ENCODE measurements around the gene MYO10. TPM values are rescaled to one million over a fixed set of nuclear protein-coding genes. Genes with fewer than 3 reads are reported as not detected.
"Not testable (repeated sequence)": the region's sequence is repeated elsewhere in the genome, so short reads cannot be mapped to it uniquely, and the experiment has no call there.

Gene MYO10
- total RNA-seq, 2 experiments from 2014 or later, result 0.04 TPM; not detected in 1

GRCh38 chr5:16661713-16662112 lies 274.4 kb downstream of the MYO10 start:
- ChIA-PET POLR2A (no interaction called here), CTCF (no interaction called here)

GRCh38 chr5:16660982-16661381 lies 275.1 kb downstream of the MYO10 start:
- CTCF ChIA-PET, result no interaction called here

GRCh38 chr5:16659536-16659935 lies 276.6 kb downstream of the MYO10 start:
- CTCF ChIA-PET, result no interaction called here
- POLR2A ChIA-PET, result no interaction called here

More at GRCh38 chr5:16660982-16661381, 275.1 kb downstream of the MYO10 start:
- POLR2A ChIA-PET, result no interaction called here

- ChIA-PET POLR2A (no interaction called here), CTCF (no interaction called here)
Observed at GRCh38 chr5:16656561-16657191, 279.4 kb downstream of the MYO10 start.

GRCh38 chr5:16654647-16655334 lies 281.3 kb downstream of the MYO10 start:
- POLR2A ChIA-PET, result no interaction called here
- CTCF ChIA-PET, result no interaction called here

- CTCF ChIA-PET, result not testable (repeated sequence)
Observed at GRCh38 chr5:16648739-16649138, 287.3 kb downstream of the MYO10 start.

GRCh38 chr5:16644301-16644889 lies 291.7 kb downstream of the MYO10 start:
- ChIA-PET POLR2A (no interaction called here), CTCF (no interaction called here)

More at GRCh38 chr5:16648739-16649138, 287.3 kb downstream of the MYO10 start:
- POLR2A ChIA-PET, result not testable (repeated sequence)

- CTCF ChIA-PET, result no interaction called here
- POLR2A ChIA-PET, result no interaction called here
Observed at GRCh38 chr5:16642867-16643266, 293.2 kb downstream of the MYO10 start.

GRCh38 chr5:16639206-16639605 lies 296.9 kb downstream of the MYO10 start:
- POLR2A ChIA-PET, result no interaction called here
- CTCF ChIA-PET, result no interaction called here

- POLR2A ChIA-PET, result interaction anchor here (3.7 kb wide), 1 partner anchor 11 kb away, joined by 30 read pairs; the partner anchor contains the start of gene RETREG1
- CTCF ChIA-PET, result no interaction called here
Observed at GRCh38 chr5:16628376-16628775, 307.7 kb downstream of the MYO10 start.

GRCh38 chr5:16626696-16627264 lies 309.3 kb downstream of the MYO10 start:
- CTCF ChIA-PET, result interaction anchor here (0.5 to 1.4 kb wide), 2 partner anchors 10 to 138 kb away, joined by 3 to 6 read pairs; partner anchors contain the start of gene RETREG1

GRCh38 chr5:16625096-16625495 lies 311.0 kb downstream of the MYO10 start:
- ChIA-PET CTCF (interaction anchor here (1.2 to 1.3 kb wide), 2 partner anchors 8 to 38 kb away, joined by 3 to 8 read pairs; no protein-coding TSS in a partner anchor), POLR2A (interaction anchor here (3.7 kb wide), 1 partner anchor 8 kb away, joined by 30 read pairs; the partner anchor contains the start of gene RETREG1)

More at GRCh38 chr5:16626696-16627264, 309.3 kb downstream of the MYO10 start:
- POLR2A ChIA-PET, result interaction anchor here (3.7 kb wide), 1 partner anchor 10 kb away, joined by 30 read pairs; the partner anchor contains the start of gene RETREG1

GRCh38 chr5:16619136-16619535 lies 317.0 kb downstream of the MYO10 start:
- ChIA-PET POLR2A (no interaction called here), CTCF (no interaction called here)

- ChIA-PET CTCF (interaction anchor here (0.7 to 1.5 kb wide), 3 partner anchors 8 to 11 kb away, joined by 6 to 8 read pairs (median 6); no protein-coding TSS in a partner anchor), POLR2A (interaction anchor here (0.6 to 2.4 kb wide), 2 partner anchors 8 to 40 kb away, joined by 9 to 30 read pairs; no protein-coding TSS in a partner anchor)
Observed at GRCh38 chr5:16618138-16618897, 317.8 kb downstream of the MYO10 start.

GRCh38 chr5:16617274-16617968 lies 318.7 kb downstream of the MYO10 start:
- ChIA-PET CTCF (interaction anchor here (0.7 to 1.5 kb wide), 3 partner anchors 8 to 12 kb away, joined by 6 to 8 read pairs (median 6); no protein-coding TSS in a partner anchor), POLR2A (interaction anchor here (0.6 to 2.4 kb wide), 3 partner anchors 9 to 60 kb away, joined by 3 to 30 read pairs (median 9); no protein-coding TSS in a partner anchor)

- ChIA-PET POLR2A (interaction anchor here (1.1 to 2.4 kb wide), 2 partner anchors 10 to 152 kb away, joined by 4 to 30 read pairs; no protein-coding TSS in a partner anchor), CTCF (interaction anchor here (1.2 to 1.5 kb wide), 2 partner anchors 9 to 11 kb away, joined by 6 to 8 read pairs; no protein-coding TSS in a partner anchor)
Observed at GRCh38 chr5:16616536-16617273, 319.4 kb downstream of the MYO10 start, which contains the start of gene RETREG1. Gene RETREG1, minus strand, starts transcription at chr5:16616997. Its CDS starts 26 bp downstream, at chr5:16616971.

GRCh38 chr5:16615741-16616535 lies 320.1 kb downstream of the MYO10 start:
- POLR2A ChIA-PET, result interaction anchor here (1.1 to 2.4 kb wide), 2 partner anchors 11 to 151 kb away, joined by 4 to 30 read pairs; no protein-coding TSS in a partner anchor
- CTCF ChIA-PET, result interaction anchor here (0.6 kb wide), 1 partner anchor 1744 kb away, joined by 4 read pairs; no protein-coding TSS in a partner anchor
